C4-2B (cell line): Measurements from ENCODE around the gene GPR87.

Source experiments
- ZFX ChIP-seq: fragments of 450-650 bp; IDR thresholded peaks from 2 replicates; pipeline ENCODE4 v1.6.1; 2017
- TF ChIP-seq, protein P1 (sequence below): fragments of 450-650 bp; conservative IDR thresholded peaks from 2 replicates; pipeline ENCODE4 v1.5.1; 2017; ENCODE audit warnings: mild to moderate bottlenecking

DNA sequence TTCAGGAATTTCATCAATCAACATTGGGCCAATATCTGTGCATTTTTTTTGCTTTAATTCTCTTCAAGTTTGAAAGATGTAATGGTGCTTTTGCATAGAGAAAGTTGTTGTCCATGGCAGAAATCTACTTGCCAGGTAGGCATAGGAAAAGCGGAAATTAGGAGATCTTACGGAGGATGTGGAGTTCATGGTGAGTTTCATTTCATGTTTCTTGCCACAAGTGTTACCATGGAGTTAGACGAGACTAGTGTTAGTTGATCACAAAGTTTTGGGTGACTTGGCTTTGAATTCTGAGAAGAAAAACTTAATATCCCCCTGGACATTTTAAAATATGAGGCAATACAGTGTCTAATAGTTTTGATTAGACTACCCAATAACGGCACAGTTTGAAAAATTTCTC lies 13.8 kb upstream of the GPR87 start:
- TF ChIP-seq, protein P1, sequence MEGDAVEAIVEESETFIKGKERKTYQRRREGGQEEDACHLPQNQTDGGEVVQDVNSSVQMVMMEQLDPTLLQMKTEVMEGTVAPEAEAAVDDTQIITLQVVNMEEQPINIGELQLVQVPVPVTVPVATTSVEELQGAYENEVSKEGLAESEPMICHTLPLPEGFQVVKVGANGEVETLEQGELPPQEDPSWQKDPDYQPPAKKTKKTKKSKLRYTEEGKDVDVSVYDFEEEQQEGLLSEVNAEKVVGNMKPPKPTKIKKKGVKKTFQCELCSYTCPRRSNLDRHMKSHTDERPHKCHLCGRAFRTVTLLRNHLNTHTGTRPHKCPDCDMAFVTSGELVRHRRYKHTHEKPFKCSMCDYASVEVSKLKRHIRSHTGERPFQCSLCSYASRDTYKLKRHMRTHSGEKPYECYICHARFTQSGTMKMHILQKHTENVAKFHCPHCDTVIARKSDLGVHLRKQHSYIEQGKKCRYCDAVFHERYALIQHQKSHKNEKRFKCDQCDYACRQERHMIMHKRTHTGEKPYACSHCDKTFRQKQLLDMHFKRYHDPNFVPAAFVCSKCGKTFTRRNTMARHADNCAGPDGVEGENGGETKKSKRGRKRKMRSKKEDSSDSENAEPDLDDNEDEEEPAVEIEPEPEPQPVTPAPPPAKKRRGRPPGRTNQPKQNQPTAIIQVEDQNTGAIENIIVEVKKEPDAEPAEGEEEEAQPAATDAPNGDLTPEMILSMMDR = no peak
- no peak for TF ChIP-seq ZFX
